Activated naive CD8-positive, alpha-beta T cell treated with anti-CD3 and anti-CD28 coated beads, Interleukin-2, amount 50 U/mL, for 24 hours (primary cell): Measurements from ENCODE around the gene ANO9.

ENCODE experiments used
- ATAC-seq: fragments of 150-1000 bp; cut with Tn5 transposase; one replicate; pipeline ENCODE4 v1.10.0; 2021
- DNase-seq: peaks from one replicate; pipeline ENCODE4 v3.0.0; 2021
- H3K27ac Mint-ChIP-seq: one replicate; pipeline ENCODE4 v1.8.0; 2021; ENCODE audit warnings: mild to moderate bottlenecking, mixed read lengths
- H3K27me3 Mint-ChIP-seq: one replicate; pipeline ENCODE4 v1.8.0; 2021; ENCODE audit warnings: mixed read lengths
- H3K36me3 Mint-ChIP-seq: one replicate; pipeline ENCODE4 v1.8.0; 2021; ENCODE audit warnings: low read depth, mixed read lengths
- H3K4me1 Mint-ChIP-seq: one replicate; pipeline ENCODE4 v1.8.0; 2021; ENCODE audit warnings: mixed read lengths
- H3K4me3 Mint-ChIP-seq: one replicate; pipeline ENCODE4 v1.8.0; 2021; ENCODE audit warnings: mild to moderate bottlenecking, moderate library complexity, mixed read lengths
- H3K9me3 Mint-ChIP-seq: one replicate; pipeline ENCODE4 v1.8.0; 2021; ENCODE audit warnings: mixed read lengths

The ANO9 gene

DNA sequence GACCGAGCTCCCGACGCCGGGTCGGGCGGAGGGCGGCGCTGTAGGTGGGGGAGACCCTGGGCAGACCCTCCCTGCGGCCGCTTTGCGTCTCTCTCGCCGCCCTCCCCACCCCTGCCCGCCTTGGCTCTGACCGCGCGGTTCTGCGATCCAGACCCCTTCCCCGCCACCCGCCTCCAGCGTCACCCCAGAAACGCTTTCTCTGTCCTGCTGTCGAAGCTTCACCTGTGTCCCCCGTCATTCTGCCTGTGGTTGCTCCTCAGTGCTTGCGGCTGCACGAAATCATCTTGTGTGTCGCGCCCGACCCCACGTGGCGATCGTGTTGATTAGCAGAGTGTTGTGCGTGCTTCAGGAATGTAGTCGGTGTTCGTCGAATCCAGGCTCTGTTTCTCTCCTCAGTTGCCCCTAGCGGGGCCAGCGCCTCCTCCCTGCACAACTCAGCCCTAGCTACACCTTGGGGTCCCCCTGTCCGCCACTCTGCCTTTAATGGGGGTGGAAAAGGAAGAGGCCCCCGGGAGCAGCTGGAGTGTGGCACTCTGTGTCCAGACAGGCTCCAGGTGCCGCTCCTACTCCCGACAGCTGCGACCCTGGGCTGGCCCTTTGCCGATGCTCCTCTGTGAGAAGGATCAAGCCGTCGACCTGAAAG is 9.1 kb upstream of the ANO9 start:
- H3K36me3 Mint-ChIP-seq = peaks cover 13% of the 10 kb centered on the region
- peak overlapping the region; percentile 95 for H3K4me3 Mint-ChIP-seq
- no peaks in the 10 kb centered on the region for H3K9me3 Mint-ChIP-seq
- DNase-seq (peak; percentile 65), ATAC-seq (peak; percentile 6)
- H3K4me1 Mint-ChIP-seq = peaks cover 33% of the 10 kb centered on the region
- H3K27me3 Mint-ChIP-seq = no peaks in the 10 kb centered on the region
- H3K27ac Mint-ChIP-seq = peak overlapping the region; percentile 94

DNA sequence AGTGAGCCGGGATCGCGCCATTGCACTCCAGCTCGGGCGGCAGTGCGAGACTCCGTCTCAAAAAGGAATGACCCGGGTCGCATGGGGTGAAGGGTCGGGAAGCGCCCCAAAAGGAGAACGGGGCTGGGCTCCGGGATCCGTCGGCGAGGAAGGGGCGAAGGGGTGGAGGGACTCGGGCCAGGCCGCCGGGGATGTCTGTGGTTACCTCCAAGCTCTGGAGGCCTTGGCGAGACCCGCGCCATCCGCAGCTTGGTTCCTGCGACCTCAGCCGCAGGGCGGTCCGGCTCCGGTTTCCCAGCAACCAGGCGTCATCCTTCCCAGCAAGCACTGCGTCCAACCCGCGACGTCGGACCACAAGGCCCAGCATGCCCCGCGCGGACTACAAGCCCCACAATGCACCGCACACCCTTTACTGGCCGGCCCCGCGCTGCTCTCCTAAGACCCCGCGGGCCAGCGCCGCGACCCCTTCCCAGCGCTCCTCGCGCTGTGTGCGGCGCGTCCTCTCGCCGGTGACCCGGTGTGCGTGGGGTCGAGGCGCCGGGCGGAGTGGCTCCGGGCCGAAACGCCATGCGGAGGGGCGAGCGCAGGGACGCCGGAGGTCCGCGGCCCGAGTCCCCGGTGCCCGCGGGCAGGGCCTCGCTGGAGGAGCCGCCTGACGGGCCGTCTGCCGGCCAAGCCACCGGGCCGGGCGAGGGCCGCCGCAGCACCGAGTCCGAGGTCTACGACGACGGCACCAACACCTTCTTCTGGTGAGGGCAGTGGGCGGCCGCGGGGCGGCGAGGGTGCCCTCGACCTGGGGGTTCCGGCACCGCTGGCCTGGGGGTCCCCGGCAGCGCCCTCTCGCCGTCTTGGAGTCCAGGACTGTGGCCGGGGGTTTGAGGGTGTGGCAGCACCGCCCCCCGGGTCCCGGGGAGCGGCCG is 8.3 kb upstream of the ANO9 start, which contains the start of gene PTDSS2:
Gene PTDSS2 (plus strand): TSS at position 391 of the 920 bp plus-strand sequence. CDS start 177 bp downstream, at position 568.
- Mint-ChIP-seq H3K36me3 (peaks cover 13% of the 10 kb centered on the region), H3K27ac (peak within 1 kb of the TSS; percentile 94), H3K4me1 (peaks cover 33% of the 10 kb centered on the region), H3K27me3 (no peaks in the 10 kb centered on the region), H3K4me3 (peak within 1 kb of the TSS; percentile 95), H3K9me3 (no peaks in the 10 kb centered on the region)
- peak; percentile 95 for DNase-seq
- peak; percentile 86 for ATAC-seq

DNA sequence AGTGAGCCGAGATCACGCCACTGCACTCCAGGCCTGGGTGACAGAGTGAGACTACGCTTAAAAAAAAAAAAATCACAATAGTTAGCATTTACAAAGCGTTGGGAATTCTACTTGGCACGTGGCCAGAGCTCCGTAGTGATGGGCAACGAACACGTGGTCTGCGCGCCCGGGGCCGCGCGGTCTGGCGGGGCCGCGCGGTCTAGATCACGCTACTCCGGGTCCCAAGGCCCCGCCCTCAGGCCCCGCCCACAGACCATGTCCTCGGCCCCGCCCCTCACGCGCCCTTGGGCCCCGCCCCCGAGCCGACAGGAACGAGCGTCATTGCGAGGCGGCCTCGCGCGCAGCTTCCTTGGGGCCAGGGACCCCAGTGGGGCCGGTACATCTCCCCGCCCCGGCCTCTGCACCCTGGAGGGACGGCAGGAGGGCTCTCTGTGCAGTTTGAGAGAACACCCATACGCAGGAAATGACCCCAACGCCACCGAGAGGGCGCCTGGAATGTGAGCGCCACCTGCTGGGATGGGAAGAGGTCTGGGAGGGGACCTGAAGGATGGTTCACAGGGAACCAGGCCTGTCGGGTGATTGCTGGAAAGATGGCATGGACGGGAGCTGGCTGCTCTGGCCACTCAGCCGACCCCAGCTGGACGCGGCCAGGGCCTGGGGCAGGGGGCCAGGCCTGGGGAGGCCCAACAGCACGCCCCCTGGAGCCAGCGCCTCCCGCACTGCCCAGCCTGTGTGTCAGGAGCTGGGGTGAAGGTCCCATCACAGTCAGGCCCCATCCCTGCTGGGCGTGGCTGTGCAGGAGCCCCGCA is 6.3 kb upstream of the ANO9 start:
- peaks cover 32% of the 10 kb centered on the region for H3K4me1 Mint-ChIP-seq
- peak overlapping the region; percentile 94 for H3K27ac Mint-ChIP-seq
- peak; percentile 98 for DNase-seq
- no peaks in the 10 kb centered on the region for H3K9me3 Mint-ChIP-seq
- no peaks in the 10 kb centered on the region for H3K27me3 Mint-ChIP-seq
- H3K36me3 Mint-ChIP-seq = peaks cover 5% of the 10 kb centered on the region
- ATAC-seq = peak; percentile 83
- peak overlapping the region; percentile 88 for H3K4me3 Mint-ChIP-seq

DNA sequence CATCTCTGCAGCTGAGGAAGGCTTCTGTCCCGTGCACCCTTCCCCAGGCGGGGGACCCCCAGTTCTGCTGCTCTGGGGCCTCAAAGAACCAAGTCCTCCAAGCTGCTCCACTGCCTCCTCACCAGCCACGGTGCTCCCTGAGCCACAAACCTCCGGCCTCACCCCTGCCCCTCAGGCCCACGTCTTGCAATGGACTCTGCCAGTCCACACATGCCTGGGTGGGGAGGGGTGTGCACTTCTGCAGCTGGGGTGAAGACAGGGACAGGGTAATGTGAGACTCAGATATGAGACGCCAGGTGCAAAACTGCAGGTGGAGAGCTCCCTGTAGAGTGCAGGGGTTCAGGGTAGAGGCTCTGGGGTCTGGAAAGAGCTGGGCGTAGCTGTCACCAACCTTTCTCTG is 5.1 kb upstream of the ANO9 start:
- ATAC-seq = no peak
- no peak for DNase-seq
- Mint-ChIP-seq H3K36me3 (peaks cover 2% of the 10 kb centered on the region), H3K9me3 (no peaks in the 10 kb centered on the region), H3K27me3 (no peaks in the 10 kb centered on the region), H3K4me1 (peaks cover 28% of the 10 kb centered on the region), H3K27ac (no peak overlapping the region), H3K4me3 (peak overlapping the region; percentile 29)

DNA sequence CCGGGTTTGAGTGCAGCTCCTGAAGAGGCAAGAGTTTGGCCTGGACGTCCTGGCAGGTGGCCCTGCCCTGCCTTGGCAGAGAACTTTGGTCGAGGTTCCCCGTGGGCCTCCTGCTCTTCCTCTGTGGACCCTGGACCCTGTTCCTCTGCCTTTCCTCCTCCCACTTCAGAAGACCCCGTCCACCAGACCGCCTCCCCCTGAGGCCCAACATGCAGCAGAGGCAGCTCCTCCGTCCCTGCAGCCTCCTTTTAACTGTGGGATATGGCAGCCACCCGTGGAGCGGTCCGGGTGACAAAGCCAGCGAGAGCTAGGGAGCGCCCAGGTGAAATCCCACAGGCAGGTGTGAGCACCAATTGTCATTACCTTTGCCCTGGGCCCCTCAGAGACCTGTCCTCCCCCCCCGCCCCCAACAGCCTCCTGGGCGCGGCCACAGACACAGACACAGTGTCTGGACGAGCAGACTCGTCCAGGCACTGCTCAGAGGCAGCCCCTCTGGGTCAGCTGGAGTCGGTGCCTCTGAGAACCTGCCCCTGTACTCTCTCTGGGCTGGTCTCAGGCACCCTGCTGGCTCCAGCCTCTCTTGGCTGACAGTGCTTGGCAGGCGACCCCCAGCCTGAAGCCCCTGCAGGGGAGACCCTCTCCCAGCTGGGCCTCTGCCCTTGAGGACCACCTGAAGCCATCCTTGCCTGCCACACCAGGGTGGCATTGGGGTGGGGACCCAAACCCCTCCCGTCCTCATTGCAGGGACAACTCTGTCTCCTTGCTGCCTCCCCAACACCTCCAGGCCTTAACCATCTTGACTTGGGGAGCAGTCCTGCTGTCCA is 4.2 kb upstream of the ANO9 start:
- Mint-ChIP-seq H3K27ac (no peak overlapping the region), H3K4me3 (no peak overlapping the region), H3K36me3 (peaks cover 2% of the 10 kb centered on the region), H3K4me1 (peaks cover 22% of the 10 kb centered on the region), H3K9me3 (no peaks in the 10 kb centered on the region), H3K27me3 (no peaks in the 10 kb centered on the region)
- DNase-seq (no peak), ATAC-seq (no peak)

DNA sequence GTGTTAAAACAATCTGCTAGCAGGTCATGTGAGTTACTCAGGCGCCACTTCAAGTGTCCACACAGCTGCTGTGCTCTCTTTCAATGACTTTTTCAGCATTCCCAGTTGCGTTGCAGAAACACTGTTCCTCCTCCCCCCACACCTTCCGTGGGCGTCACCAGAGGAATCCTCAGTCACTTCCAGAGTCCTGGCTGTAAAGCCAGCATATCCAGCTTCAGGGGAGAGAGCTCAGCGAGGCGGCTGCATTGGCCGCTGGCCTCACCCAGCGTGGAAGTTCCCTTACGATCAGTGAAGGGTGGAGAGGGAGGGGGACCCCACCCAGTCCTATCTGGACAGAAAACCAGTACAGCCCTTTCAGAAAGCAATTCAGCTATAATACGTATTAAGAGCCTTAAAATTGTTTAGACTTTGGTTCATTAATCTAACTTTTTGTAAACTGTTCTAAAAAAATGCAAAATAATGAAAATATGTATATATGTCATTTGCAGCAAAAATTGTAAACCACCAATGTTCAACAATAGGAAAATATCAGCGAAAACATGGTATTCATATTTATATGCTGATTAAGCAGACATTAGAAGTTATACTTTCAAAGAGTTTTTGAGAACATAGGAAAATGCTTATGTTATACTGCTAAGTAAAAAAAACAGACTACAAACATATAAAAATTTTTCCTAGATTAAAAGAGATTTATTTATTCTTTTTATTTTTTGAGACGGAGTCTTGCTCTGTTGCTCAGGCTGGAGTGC is 2.8 kb upstream of the ANO9 start:
- no peak overlapping the region for H3K4me3 Mint-ChIP-seq

DNA sequence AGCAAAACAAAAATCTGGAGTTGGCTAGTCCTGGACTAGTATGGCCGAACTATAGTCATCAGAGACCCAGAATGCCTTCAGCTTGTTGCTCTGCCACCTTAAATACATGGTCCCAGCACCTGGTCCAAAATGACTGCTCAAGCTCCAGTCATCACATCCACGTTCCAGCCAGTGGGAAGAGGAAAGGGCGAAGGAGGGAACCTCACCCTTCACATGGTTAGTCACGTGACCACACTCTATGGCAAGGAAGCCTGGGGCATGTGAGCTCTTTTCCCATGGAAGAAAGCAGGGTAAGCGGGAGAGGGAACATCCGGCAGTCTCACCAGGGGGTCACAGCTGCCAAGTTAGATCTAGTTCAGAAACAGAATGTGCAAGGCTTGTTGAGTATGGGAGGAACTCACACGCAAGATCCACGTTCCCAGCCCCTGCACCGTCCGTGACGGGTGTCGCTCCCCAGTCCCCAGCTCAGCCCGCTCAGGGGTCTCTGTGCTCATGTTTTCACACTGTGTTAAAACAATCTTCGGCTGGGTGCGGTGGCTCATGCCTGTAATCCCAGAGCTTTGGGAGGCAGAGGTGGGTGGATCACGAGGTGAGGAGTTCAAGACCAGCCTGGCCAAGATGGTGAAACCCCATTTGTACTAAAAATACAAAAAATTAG is 1.9 kb upstream of the ANO9 start:
- Mint-ChIP-seq H3K27me3 (no peaks in the 10 kb centered on the region), H3K36me3 (no peaks in the 10 kb centered on the region), H3K9me3 (no peaks in the 10 kb centered on the region), H3K4me3 (no peak overlapping the region), H3K27ac (no peak overlapping the region), H3K4me1 (peaks cover 14% of the 10 kb centered on the region)
- DNase-seq (no peak), ATAC-seq (no peak)

More for the DNA sequence above, 2.8 kb upstream of the ANO9 start:
- no peaks in the 10 kb centered on the region for H3K27me3 Mint-ChIP-seq
- no peak for DNase-seq
- no peak for ATAC-seq
- peaks cover 22% of the 10 kb centered on the region for H3K4me1 Mint-ChIP-seq
- H3K9me3 Mint-ChIP-seq = no peaks in the 10 kb centered on the region
- no peaks in the 10 kb centered on the region for H3K36me3 Mint-ChIP-seq
- no peak overlapping the region for H3K27ac Mint-ChIP-seq

DNA sequence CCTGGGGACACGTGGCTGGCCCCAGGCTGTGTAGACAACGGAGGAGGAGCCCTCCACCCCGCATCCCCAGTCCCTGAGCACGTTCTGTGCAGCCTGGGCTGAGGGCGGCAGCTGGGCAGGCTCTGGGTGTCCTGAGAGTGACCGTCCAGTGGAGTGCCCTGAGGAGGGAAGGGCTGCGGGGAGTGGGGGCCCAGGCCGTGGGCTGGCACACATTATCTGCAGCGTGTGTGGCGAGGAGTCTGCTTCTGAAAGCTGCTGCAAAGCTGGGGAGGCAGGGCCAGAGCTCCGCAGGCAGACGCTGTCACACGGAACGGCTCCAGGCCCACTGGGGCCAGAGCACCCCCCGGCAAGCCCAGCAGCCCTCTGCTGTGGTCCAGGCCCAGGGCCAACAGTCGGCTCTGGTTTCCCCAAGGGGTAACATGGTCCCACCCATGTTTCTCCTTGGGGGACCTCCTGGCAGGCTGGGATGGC is 835 bp upstream of the ANO9 start:
- Mint-ChIP-seq H3K9me3 (no peaks in the 10 kb centered on the region), H3K4me3 (no peak overlapping the region), H3K27me3 (no peaks in the 10 kb centered on the region)

DNA sequence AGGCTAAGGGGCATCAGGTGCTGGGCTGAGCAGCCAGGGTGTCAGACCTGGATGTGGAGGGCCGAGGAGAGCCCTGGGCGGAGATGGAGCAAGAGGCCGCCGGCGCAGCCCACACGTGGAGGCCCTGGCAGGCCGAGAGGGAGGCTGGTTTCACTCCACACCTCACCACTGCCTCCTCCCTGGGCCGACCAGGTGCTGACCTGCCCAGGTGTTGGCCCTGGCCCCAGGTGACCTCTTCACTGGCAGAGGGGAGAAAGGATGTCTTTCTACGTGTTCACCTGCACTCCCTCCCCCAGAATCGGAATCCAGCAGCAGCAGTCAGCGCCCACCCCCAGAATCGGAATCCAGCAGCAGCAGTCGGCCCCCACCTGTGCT is 781 bp downstream of the ANO9 start:
- Mint-ChIP-seq H3K9me3 (no peaks in the 10 kb centered on the region), H3K27me3 (no peaks in the 10 kb centered on the region), H3K4me1 (peaks cover 17% of the 10 kb centered on the region), H3K27ac (no peak overlapping the region), H3K4me3 (peak overlapping the region; percentile 61), H3K36me3 (no peaks in the 10 kb centered on the region)
- ATAC-seq (no peak), DNase-seq (no peak)

More for the DNA sequence above, 835 bp upstream of the ANO9 start:
- Mint-ChIP-seq H3K36me3 (no peaks in the 10 kb centered on the region), H3K27ac (no peak overlapping the region), H3K4me1 (peaks cover 14% of the 10 kb centered on the region)
- ATAC-seq (no peak), DNase-seq (no peak)

DNA sequence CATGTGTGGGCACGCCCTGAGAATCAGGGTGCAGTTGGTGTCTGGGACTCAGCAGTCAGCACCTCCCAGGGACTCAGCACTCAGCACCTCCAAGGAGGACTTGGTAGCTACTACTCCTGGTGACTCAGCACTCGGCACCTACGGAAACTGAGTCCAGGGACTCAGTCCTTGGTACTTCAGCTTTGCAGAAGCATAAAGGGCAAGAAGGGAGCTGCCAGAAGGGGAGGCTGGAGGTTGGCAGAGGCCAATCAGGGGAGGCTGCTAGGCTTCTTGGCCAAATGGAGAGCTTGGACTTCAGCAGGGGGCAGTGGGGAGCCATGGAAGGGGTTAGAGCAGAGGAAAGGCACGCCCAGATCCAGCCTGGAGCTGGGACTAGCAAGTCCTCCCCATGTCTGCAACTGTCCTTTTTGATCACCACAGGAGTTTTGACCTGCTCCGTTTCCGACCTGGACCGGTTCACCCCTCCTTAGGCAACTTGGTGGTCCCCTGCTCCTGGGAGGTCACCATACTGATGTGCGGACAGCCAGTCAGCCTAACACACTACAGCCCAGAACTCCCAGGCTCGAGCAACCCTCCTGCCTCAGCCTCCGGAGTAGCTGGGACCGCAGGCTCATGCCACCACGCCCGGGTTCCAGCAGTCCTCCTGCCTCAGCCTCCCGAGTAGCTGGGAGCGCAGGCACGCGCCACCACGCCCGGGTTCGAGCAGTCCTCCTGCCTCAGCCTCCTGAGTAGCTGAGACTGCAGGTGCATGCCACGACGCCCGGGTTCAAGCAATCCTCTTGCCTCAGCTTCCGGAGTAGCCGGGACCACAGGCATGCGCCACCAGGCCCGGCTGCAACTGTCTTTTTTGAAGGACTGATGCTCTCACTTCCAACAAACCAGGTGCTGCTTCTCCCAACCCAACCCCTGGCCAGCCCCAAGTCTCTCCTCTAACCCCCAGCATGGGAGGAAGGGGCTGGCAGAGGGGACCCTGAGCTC is 1.5 kb downstream of the ANO9 start:
- Mint-ChIP-seq H3K4me1 (peaks cover 17% of the 10 kb centered on the region), H3K9me3 (no peaks in the 10 kb centered on the region), H3K36me3 (no peaks in the 10 kb centered on the region), H3K27ac (no peak overlapping the region), H3K27me3 (no peaks in the 10 kb centered on the region), H3K4me3 (peak overlapping the region; percentile 61)
- ATAC-seq (no peak), DNase-seq (no peak)

DNA sequence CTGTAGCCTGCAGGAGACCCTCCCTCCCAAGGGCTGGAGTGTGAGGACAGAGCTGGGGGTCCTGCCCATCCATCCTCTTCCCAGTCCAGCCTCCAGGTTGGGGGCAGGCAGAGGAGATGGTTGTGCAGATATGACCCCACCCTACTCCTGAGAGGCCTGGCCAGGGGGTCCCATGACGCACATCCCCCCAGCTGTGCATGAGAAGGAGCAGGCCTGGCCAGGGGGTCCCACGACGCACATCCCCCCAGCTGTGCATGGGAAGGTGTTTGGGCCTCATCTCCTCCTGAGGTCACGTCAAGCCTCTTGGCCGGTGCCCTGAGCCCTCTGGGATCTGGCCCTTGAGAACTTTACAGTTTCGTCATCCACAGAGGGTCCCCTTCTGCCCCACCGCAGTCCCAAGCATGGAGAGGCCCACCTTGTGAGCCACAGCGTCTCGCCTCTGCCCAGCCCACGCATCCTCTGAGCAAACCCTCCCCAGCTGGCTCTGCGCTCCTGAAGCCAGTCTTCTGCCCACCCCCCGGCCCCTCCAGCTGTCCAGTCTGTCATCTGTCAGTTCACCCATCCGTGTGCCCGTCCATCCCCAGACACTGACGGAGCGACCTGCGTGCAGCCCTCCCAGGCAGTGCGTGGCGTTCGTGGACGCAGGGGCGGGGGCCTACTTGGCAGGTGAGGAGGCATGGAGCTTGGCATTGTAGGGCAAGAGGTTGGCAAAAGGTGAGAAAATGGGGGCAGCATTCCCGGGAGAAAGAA is 2.3 kb downstream of the ANO9 start:
- ATAC-seq (no peak), DNase-seq (no peak)
- Mint-ChIP-seq H3K9me3 (no peaks in the 10 kb centered on the region), H3K27ac (no peak overlapping the region), H3K27me3 (no peaks in the 10 kb centered on the region), H3K4me1 (peaks cover 17% of the 10 kb centered on the region), H3K4me3 (no peak overlapping the region), H3K36me3 (no peaks in the 10 kb centered on the region)
